ENCODE data around the gene UPF2.
"Not testable (repeated sequence)": the region's sequence is repeated elsewhere in the genome, so short reads cannot be mapped to it uniquely, and the experiment has no call there.

UPF2 gene

GRCh38 chr10:12042797-12043651 lies at the start of gene UPF2:
TSS of gene UPF2 (minus strand) at chr10:12042809. CDS start at chr10:12035423, 7,386 bp downstream.
- peak; percentile 98 for DNase-seq (ENCODE audit: low spot score)

- DNase-seq (ENCODE audit: low spot score): no peak
These were observed 48.8 kb upstream of the UPF2 start for GRCh38 chr10:12091421-12091820.

- DNase-seq (ENCODE audit: low spot score): no peak
These were observed 46.3 kb upstream of the UPF2 start for GRCh38 chr10:12088919-12089318.

- no peak for DNase-seq (ENCODE audit: low spot score)
These were observed 39.4 kb upstream of the UPF2 start for GRCh38 chr10:12081879-12082557.

GRCh38 chr10:12081470-12081869 lies 38.9 kb upstream of the UPF2 start:
- no peak for DNase-seq (ENCODE audit: low spot score)

GRCh38 chr10:12077580-12078180 lies 35.1 kb upstream of the UPF2 start:
- no peak for DNase-seq (ENCODE audit: low spot score)

GRCh38 chr10:12073526-12073925 lies 30.9 kb upstream of the UPF2 start:
- no peak for DNase-seq (ENCODE audit: low spot score)

GRCh38 chr10:12071441-12071840 lies 28.8 kb upstream of the UPF2 start:
- DNase-seq (ENCODE audit: low spot score): not testable (repeated sequence)

- peak; percentile 98 for DNase-seq (ENCODE audit: low spot score)
These were observed 26.1 kb upstream of the UPF2 start, which contains the start of gene DHTKD1 for GRCh38 chr10:12068449-12069269. TSS of gene DHTKD1 (plus strand) at chr10:12068954. CDS start at chr10:12069034, 80 bp downstream.

- no peak for DNase-seq (ENCODE audit: low spot score)
These were observed 24.7 kb upstream of the UPF2 start for GRCh38 chr10:12067336-12067735.

GRCh38 chr10:12063483-12063818 lies 20.8 kb upstream of the UPF2 start:
- peak; percentile 49 for DNase-seq (ENCODE audit: low spot score)

GRCh38 chr10:12062754-12063482 lies 20.3 kb upstream of the UPF2 start:
- DNase-seq (ENCODE audit: low spot score): no peak

- DNase-seq (ENCODE audit: low spot score): no peak
These were observed 18.5 kb upstream of the UPF2 start for GRCh38 chr10:12061124-12061523.

- peak; percentile 34 for DNase-seq (ENCODE audit: low spot score)
These were observed 14.1 kb upstream of the UPF2 start for GRCh38 chr10:12056748-12057147.

- peak; percentile 67 for DNase-seq (ENCODE audit: low spot score)
These were observed 13.1 kb upstream of the UPF2 start for GRCh38 chr10:12055732-12056131.

GRCh38 chr10:12051241-12051640 lies 8.6 kb upstream of the UPF2 start:
- no peak for DNase-seq (ENCODE audit: low spot score)

- no peak for DNase-seq (ENCODE audit: low spot score)
These were observed 7.9 kb upstream of the UPF2 start for GRCh38 chr10:12050528-12050927.

- DNase-seq (ENCODE audit: low spot score): no peak
These were observed 5.9 kb upstream of the UPF2 start for GRCh38 chr10:12048547-12048946.

GRCh38 chr10:12045596-12045995 lies 3.0 kb upstream of the UPF2 start:
- no peak for DNase-seq (ENCODE audit: low spot score)

GRCh38 chr10:12042409-12042796 lies 206 bp downstream of the UPF2 start:
- DNase-seq (ENCODE audit: low spot score): no peak

GRCh38 chr10:12041766-12042408 lies 722 bp downstream of the UPF2 start:
- peak; percentile 70 for DNase-seq (ENCODE audit: low spot score)
